NCI-H146 (cell line): ENCODE results near the gene C1QTNF8.

Source experiments
- DNase-seq: peaks from one replicate; lab custom pipeline; 2025; lab: John Stamatoyannopoulos, UW

Gene C1QTNF8

DNA sequence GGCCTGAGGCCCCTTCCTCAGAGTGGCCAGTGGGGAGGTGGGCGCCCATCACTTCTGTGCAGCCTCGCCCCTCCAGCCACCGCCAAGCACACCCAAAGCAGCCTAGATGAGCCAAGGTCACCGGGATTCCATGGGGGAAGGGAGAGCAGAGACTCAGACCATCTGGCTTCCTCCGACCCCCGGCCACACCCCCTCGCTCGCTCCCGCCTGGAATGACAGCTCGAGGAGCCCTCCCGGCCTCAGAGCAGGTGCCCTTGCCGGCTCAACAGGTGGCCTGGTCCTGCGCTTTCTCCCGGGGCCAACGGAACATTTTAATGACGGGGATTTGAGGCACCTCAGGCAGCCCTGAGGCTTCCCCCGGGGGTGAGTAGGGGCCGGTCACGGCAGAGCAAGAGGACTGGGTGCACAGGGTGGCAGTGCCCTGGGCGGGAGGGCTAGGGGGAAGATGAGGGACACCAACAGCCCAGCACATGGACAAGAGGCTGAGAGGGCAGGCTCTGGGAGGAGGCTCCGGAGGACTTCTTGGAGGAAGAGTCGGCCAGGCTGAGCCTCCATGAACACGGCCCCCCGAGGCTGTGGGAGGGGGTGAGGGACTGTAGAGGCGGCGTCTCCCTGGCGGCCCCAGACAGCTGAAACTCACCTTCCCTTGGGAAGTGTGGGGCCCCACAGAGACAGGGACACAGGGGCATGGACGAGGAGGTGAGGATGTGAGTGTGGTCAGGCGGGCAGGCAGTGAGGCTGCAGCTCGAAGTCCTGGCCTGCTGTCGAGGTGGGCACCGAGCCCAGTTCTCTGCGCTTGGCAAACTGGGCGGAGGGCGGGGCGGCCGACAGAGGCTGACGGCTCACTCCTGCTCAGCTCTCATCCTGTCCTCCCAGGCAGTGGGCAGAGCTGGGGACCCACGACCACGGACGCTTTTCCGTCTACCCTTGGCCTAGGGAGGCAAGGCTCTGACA, 12.5 kb upstream of the C1QTNF8 start:
- peak; percentile 19 for DNase-seq

- no peak for DNase-seq
Observed at GRCh38 chr16:1107731-1108130, 11.7 kb upstream of the C1QTNF8 start.

DNA sequence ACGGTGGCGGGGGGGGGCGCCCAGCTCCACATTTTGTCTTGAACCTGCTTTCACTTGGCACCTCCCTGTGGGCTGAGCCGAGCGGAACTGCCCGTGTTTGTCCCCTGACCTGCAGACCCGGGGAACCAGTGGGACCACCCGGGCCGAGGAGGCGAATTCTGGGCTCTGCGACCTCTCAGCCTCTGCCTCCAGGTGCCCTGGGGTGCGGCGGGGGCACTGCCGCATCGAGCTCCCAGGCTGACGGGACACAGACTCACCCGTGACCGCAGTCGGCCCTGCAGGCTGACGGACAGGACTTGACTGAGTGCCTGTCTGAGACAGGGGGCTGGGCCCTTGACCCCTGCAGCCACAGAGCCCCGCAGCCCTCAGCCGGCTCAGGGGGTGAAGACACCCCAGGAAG, 11.1 kb upstream of the C1QTNF8 start:
- no peak for DNase-seq

DNA sequence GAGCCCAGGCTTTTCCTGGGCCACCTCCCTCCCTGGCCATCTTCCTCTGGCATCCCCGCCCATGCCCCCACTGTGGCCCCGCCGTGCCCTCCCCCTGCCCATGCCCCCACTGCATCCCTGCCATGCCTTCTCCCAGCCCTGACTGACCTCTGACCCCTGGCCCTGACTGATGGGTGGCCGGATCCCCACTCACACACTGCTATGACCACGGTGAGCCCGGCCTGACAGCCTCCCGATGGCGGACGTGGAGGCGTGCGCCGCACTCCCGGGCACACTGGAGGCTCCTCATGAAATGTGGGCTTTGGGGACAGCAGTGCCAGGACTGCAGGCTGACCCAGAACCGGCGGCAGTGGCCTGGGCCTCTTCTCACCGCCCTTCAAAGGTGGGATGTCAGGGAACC, 10.6 kb upstream of the C1QTNF8 start:
- DNase-seq: no peak

- peak; percentile 29 for DNase-seq
Observed at GRCh38 chr16:1105888-1106620, 10.0 kb upstream of the C1QTNF8 start.

- no peak for DNase-seq
Observed at GRCh38 chr16:1103636-1103980, 7.6 kb upstream of the C1QTNF8 start.

DNA sequence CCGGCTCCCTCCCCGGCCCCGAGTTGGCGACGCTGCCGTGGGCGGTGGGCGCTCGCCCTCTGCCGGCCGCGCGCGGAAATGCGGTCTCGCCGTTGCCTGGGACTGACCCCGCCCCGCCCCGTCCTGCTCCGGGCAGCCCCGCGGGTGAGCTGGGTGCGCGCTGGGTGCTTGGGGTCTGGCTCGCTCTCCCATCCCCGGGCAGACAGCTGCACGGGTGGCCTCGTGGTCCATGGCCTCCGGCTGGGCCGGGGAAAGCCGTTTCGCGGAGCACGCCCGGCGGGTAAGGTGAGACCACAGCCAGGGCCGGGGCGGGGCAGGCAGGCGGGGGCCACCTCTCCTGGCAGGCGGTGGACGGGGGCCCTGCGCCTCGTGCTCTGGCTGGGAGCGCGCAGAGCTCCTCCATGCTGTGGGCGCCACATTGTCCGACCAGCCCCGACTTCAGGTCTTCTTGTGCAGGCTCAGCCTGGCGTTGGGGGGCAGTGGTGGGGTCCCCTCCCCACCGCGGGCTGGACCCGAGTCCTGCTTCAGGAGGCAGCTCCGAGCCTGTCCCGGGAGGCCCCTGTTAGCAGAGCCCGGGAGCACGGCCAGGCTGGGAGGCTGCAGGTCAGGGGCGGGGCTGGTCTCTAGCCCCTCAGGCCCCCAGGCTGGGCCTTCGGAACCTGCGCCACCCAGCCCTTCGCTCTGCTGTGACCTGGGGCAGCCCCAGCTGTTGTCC, 7.0 kb upstream of the C1QTNF8 start:
- DNase-seq: peak; percentile 33

- no peak for DNase-seq
Observed at GRCh38 chr16:1102333-1102700, 6.3 kb upstream of the C1QTNF8 start.

- no peak for DNase-seq
Observed at GRCh38 chr16:1101573-1102332, 5.7 kb upstream of the C1QTNF8 start.

- DNase-seq: no peak
Observed at GRCh38 chr16:1101133-1101532, 5.1 kb upstream of the C1QTNF8 start.

DNA sequence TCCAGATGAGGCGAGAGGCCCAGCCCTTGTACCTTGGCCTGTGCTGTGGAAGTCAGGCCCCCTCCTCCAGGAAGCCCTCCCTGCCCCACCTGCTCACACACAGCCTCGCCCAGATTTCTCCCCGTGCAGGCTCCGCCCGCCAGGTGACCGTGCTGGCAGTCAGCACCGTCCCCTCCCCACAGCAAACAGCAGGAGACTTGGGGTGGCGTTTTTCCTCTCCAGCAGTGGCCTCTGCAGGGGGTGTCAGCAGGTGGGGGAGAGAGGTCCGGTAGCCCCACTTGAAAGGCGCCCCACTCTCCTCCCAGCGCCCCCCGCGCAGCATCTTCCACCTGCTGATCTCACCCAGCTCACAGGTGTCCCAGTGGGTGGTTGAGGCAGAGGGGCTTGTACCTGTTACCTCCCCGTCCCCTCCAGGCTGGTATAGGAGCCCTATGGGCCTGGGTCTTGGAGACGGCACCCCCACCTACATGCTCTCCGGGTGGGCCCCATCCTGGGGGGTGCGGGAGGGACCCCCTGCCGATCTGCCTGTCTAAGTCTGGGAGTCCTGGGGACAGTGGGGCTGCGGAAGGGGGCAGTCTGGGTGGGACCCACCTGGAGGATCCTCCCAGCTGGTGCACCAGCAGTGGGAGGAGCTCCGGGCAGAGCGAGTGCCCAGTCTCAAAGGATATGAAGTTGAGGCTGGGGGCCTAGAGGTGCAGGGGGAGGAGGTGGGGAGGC, 4.2 kb upstream of the C1QTNF8 start:
- no peak for DNase-seq

DNA sequence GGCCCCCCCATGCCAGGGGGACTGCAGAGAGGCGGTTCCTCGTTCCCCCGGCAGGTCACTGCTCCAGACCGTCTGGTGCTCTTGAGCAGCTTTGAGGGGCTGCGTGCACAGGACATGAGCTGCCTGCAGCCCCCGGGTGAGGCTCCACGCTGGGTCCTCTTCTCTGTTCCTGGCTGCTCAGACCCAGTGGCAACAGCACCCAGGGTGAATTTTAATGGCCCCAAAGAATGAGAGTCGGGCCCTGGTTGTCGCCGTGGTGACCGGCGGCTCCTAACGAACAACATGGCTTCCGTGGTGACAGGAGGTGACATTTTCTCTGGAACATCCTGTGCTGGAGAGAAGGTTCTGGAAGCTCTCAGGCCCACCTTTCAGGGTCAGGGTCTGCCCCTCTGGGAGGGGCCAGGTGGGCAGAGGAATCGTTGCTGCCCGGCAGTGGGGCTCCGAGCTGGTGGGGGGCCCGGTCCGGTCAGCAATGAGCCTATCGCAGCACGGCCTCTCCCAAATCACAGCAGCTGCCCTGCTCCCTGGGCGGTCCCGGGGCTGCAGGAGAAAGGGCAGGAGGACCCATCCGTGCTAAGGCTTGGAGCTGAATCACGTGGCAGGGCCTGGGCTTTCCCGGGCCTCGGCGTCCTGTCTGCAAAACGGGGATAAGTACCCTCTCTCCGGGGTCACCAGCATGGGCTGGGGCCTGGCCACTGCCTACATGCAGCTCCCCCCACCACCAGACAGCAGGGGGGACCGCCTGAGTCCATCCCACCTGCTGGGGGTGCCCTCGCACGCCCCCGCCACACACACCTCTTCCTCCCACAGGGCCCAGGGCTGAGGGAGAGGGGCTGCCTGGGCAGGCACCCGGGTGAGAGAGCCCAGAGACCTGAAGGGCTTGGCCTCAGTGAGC, 3.4 kb upstream of the C1QTNF8 start:
- DNase-seq: no peak

DNA sequence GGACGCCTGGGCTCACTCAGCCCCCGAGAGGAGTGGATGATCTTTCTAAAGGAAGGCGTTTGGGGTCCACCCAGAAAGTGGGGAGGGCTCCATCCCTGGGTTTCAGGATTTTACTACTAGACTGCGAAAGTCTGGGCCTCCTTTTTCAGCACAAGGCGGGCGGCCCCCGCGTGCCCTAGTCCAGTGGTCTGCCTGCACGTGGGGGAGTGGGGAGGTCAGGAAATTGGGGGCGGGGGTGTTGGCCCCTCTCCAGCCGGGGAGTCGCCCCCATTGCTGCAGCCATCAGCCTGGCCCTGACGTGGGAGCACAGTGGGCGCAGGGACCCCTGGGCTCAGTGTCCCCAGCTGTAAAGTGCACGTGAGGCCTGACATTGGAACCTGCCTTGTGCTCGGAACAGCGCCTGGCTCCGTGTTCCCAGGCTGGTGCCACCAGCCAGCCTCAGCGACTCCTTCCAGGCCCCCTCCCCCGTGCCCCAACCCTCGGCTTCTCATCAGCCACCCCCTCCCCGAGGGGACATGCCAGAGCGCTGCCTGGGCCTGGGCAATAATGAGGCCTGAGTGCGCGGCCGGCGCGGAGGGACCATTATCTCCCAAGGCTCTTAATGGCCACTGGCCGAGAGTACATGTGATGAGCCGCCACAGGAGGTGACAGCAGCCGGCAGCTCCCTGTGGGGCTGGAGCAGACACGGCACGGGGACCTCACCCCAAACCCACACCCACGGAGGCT, 2.4 kb upstream of the C1QTNF8 start:
- no peak for DNase-seq

GRCh38 chr16:1097800-1098199, 1.8 kb upstream of the C1QTNF8 start:
- no peak for DNase-seq

GRCh38 chr16:1097156-1097555, 1.1 kb upstream of the C1QTNF8 start:
- no peak for DNase-seq

DNA sequence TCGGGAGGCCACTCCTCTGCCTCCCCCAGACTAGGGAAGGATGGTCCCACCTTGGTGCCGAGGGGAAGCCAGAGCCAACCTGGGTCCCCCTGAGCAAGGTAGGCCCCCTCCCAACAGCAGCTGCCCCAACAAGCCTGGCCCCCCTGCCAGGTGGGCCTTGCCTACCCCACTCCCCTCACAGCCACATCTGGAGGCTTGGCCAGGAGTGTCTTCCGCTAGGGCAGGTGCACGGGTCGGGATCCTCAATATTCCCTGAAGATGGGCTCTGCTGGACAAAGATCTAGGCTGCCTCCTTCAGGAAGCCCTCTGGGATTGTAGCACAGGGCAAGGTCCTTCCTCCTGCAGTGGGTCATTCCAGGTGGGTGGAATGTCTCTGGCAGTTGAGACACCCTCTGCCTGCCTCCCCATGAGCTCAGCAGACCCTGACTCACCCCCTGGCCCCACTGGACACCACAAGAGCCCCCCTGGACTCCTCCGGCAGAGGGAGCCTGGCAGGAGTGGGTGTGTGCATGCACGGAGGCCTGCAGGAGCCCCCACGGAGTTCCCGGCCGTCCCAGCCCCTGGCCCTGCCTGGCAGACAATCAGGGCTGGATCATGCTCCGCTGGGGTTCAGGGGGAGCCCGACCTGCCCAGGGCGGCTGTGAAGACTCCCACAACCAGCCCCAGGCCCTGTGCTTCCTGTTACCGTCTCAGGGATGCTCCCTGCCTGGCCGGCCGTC, 435 bp downstream of the C1QTNF8 start:
- DNase-seq: no peak

DNA sequence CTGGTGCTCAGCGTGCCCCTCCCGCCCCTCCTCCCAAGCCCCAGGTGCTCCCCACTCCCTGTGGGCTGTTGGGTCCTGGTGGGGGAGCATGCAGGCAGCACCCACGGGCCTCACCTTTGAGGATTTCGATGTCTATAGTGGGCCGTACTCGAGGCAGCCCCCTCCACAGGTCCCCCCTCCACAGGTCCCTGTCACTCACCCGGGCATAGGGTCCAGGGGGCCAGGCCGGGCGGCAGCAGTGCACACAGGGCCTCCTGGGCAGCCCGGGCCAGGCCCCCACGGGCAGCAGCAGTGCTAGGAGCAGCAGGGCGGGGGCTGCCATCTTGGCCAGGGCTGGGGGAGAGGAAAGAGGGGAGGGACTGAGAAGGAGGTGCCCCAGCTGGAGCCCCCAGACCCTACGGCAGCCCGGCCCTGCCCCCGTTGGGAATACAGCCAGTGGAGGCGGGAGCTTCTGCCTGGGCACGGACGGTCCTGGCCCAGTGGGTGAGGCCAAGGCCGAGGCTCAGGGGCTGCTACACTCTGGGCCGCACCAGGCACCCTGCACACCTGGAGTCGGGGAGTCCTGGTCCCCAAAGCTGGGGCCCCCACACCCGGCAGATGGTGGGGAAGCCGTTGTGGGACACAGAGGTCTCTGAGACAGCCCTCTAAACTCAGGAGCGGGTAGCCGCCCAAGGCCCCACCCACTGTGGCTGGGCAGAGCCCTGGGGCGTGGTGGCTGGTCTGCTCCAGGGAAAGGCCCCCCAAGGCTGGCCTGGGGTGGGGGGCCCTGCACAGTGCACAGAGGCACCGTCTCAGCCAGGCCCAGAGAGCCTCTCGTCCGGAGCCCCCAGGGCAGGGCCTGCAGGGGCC, 1.2 kb downstream of the C1QTNF8 start:
- no peak for DNase-seq

DNA sequence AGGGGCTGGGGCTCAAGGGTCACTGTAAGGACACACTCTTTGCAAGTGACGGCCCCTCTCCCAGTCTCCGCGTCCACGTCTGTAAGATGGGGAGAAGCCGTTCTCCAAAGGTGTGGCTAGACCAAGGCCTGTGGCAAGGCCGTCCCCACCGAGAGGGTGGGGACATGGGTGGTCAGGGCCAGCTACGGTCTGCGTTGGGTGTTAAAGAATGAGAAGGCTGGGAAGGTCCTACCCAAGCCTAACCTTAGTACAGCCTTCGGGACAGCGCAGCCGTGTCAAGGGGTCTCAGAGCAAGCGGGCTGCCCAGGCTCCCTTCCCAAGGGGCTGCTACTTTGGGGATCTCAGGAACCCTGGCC, 1.9 kb downstream of the C1QTNF8 start:
- no peak for DNase-seq
